Stimulated activated naive CD4-positive, alpha-beta T cell (primary cell): ENCODE results near the gene E2F3.
"Not testable (repeated sequence)": the region's sequence is repeated elsewhere in the genome, so short reads cannot be mapped to it uniquely, and the experiment has no call there.

Source experiments
- DNase-seq, 6 experiments: peaks; one replicate each; lab custom pipeline; 2025; lab: John Stamatoyannopoulos, UW

E2F3 gene

DNA sequence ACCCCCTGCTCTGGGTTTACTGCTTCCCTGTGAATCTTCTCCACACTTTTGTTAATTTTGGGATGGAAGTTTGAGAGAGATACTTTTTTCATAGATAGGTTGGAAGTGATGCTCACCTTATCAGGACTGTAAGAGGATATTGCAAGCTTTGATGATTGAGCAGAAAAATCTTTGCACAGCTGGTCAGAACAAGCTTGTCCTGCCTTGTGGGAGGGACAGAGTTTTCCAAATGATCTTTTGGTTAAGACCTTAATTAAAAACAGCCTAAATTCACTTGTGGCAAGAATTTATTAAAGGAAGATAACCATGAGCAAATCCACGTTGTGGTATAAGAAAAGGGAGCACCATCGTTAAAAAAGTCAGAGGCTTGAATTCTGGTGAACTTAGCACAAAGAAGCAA, 32.2 kb downstream of the E2F3 start:
- DNase-seq, result no peak

- no peak for DNase-seq
Measured at GRCh38 chr6:20434766-20435165, 33.1 kb downstream of the E2F3 start.

DNA sequence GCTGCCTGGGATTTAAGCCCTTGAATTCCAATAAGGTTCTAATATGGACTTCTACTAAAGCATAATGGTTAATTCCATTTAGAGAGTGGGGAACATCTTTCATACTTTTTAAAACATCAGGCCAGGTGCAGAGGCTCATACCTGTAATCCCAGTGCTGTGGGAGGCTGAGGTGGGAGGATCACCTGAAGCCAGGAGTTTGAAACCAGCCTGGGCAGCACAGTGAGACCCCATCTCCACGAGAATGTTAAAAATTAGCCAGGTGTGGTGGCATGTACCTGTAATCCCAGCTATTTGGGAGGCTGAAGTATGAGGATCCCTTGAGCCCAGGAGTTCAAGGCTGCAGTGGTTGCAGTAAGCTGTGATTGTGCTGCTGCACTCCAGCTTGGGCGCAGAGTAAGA, 35.0 kb downstream of the E2F3 start:
- no peak for DNase-seq

DNA sequence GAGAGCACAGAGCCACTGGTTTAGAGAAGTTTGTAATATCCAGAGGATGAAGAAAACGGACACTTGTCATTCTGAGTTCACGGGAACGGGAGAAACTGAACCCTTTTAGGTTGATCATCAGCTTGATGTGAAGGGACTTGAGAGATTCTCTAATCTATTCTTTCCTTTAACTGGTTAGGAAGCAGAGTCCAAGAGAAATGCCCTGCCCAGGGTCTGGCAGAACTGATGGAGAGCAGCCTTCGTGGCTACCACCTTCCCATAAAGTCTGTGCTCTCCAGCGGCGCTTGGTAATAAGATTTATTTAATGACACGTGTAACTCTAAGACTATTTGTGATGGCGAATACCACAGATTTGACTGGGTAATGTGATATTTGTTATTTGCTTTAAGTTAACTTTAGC, 36.0 kb downstream of the E2F3 start:
- DNase-seq, result no peak

GRCh38 chr6:20438462-20439070, 36.9 kb downstream of the E2F3 start:
- no peak for DNase-seq

GRCh38 chr6:20439558-20439957, 37.9 kb downstream of the E2F3 start:
- DNase-seq, result no peak

GRCh38 chr6:20440296-20440695, 38.6 kb downstream of the E2F3 start:
- no peak for DNase-seq

GRCh38 chr6:20441236-20441635, 39.6 kb downstream of the E2F3 start:
- DNase-seq, result no peak

GRCh38 chr6:20441921-20442320, 40.2 kb downstream of the E2F3 start:
- DNase-seq, result no peak

GRCh38 chr6:20444786-20445271, 43.1 kb downstream of the E2F3 start:
- DNase-seq, result no peak

GRCh38 chr6:20447157-20447556, 45.5 kb downstream of the E2F3 start:
- DNase-seq, result no peak

DNA sequence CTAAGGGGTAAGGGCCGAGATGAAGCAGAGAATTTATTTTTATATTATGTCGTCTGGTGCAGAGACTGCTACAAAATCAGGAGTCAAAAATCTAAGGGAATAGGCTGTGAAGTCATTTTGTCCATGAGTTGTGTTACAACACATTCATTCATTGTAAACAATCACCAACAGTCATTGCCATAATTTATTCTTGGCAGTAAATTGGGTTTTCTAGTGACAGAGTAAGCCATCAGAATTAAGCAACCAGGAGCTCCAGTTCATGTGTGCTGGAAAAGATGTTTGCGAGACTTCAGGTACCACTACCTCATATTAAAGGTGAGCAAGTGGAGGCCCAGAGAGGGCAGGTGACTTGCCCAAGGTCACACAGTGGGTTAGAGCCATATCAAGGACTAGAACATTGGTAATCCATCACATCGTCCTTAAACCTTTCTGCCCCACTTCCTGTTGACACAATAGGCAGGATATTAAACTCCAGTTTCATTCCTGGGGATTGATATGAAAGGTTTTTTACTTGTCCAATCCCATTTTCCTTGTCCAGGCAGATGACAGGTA, 46.0 kb downstream of the E2F3 start:
- DNase-seq, result no peak

- DNase-seq, result no peak
Measured at GRCh38 chr6:20448828-20449227, 47.1 kb downstream of the E2F3 start.

DNA sequence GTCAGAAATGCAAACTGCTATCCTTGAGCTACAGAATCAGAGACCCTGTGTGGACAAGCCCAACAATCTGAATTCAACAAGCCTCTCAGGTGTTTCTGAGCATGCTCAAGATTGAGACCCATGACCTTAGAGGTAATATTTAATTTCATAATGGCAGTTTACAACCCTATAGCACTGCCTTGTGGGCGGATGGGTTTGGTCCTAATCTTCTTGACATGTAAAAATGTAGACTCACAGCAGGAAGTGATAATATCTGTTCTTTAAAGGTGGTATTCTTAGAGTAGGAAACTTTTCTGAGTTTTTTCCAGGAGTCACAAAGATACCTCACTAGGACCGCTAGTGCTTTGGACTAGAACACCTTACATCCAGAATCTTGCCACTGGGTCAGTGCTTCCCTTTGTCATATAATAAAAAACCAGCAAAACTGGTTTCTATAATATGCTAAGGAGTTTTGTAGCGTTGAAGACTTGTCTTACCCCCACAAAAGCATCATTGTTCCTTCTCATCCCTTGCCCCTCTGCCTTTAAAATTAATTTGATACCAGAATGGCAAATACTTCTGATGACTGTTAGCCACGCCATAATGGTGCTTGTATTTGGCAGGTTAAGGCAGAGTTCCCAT, 52.6 kb downstream of the E2F3 start:
- DNase-seq, result peak in 4 of 6 experiments; percentile 2 to 17 (median 6)

GRCh38 chr6:20455251-20455940, 53.7 kb downstream of the E2F3 start:
- DNase-seq, result no peak

GRCh38 chr6:20458027-20458894, 56.6 kb downstream of the E2F3 start:
- no peak for DNase-seq

GRCh38 chr6:20459682-20460081, 58.0 kb downstream of the E2F3 start:
- no peak for DNase-seq

DNA sequence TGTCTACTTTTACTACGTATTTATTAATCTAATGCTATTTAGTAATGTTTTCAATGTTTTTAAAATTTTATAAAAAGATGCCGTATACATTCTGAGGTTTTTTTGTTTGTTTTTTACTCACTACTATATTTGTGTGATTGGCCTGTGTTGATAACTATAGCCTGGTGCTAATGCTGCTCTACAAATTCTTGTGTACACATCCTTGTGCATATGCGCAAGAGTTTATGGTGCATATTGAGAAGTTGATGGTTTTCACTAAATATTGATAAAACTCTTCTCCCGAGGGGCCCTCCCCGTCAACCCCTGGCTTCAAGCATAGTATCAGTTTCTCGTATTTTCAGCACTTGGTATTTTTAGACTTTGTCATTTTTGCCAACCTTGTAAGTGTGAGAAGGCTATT, 59.9 kb downstream of the E2F3 start:
- no peak for DNase-seq

DNA sequence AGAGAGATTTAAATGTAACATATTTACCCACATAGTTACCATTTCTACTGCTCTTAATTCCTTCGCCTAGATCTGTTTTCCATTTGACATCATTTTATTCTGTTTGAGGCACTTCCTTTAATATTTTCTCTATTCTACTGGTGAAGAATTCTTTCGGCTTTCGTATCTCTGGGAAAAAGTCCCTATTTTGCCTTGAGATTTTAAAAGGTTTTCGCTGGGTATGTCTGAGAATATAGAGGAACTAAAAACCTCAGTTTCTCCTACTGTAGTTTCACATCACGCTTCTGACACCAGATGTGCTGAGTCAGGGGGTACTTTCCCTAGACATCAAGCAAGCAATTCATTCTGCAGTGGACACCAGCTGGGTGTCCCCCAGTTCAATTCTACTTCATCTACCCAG, 61.7 kb downstream of the E2F3 start:
- DNase-seq, result no peak

DNA sequence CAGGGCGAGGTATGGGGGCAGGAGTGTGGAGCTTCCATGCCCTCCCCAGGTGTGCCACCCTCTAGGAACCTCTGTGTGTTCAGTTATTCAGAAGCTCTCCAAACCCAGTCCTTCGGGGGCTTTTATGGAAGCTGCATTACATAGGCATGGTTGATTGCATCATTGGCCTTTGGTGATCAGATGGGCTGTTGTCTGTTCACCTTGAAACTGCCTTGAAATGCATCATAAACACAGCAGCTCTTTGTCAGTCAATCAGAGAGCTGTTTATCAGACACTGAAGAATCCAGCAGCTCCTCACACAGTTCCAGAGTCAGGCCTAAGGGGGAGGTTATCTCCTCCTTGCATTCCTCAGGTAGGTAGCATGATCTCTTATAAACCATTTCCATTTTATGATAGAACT, 62.4 kb downstream of the E2F3 start:
- no peak for DNase-seq

- no peak for DNase-seq
Measured at GRCh38 chr6:20464847-20465246, 63.2 kb downstream of the E2F3 start.

DNA sequence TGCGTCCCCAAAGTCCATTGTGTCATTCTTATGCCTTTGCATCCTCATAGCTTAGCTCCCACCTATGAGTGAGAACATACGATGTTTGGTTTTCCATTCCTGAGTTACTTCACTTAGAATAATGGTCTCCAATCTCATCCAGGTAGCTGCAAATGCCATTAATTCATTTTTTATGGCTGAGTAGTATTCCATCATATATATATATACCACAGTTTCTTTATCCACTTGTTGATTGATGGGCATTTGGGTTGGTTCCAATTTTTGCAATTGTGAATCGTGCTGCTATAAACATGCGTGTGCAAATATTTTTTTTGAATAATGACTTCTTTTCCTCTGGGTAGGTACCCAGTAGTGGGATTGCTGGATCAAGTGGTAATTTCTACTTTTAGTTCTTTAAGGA, 63.9 kb downstream of the E2F3 start:
- DNase-seq, result not testable (repeated sequence)
